H1 (cell line): ENCODE results near the gene CTXN2. TPM values are rescaled to one million over a fixed set of nuclear protein-coding genes. Genes with fewer than 3 reads are reported as not detected.

Experiments
- CTCF ChIA-PET: fragments of 300-600 bp; sonication (Branson Sonifier 250); formaldehyde crosslinking; loops from one replicate; lab custom pipeline; 2021; ENCODE audit not compliant: partially characterized antibody; lab: Charles Lee
- POLR2A ChIA-PET: fragments of 300-600 bp; sonication (Branson Sonifier 250); formaldehyde crosslinking; loops from one replicate; lab custom pipeline; 2021; ENCODE audit warnings: inconsistent platforms; ENCODE audit not compliant: partially characterized antibody; lab: Charles Lee
- DNase-seq, 2 experiments: peaks; one replicate each; pipeline versions ENCODE4 v3.0.0 to v3.0.0-alpha.2; 2010 to 2022; ENCODE audit warnings: low spot score in 2 of 2, low read depth in 1 of 2, mixed read lengths in 1 of 2
- FAIRE-seq: peaks from 2 replicates; lab custom pipeline; 2011; peaks lifted over from hg19 to GRCh38; lab: Jason Lieb, UNC
- H2AFZ ChIP-seq: 2 replicates; pipeline ENCODE4 v1.8.1; 2012; ENCODE audit warnings: low read length, inconsistent platforms
- H2AK5ac ChIP-seq: 2 replicates; pipeline ENCODE4 v1.6.1; 2013; ENCODE audit warnings: low read depth, low read length
- H2BK120ac ChIP-seq: replicated peaks from 2 replicates; pipeline ENCODE3; 2013; ENCODE audit warnings: low read depth, low read length, inconsistent platforms
- H2BK12ac ChIP-seq: 2 replicates; pipeline ENCODE4 v1.6.1; 2013; ENCODE audit warnings: low read depth, low read length
- H2BK15ac ChIP-seq: 2 replicates; pipeline ENCODE4 v1.6.1; 2013; ENCODE audit warnings: low read length
- H2BK20ac ChIP-seq: 2 replicates; pipeline ENCODE4 v1.6.1; 2013; ENCODE audit warnings: low read length
- H2BK5ac ChIP-seq: 2 replicates; pipeline ENCODE4 v1.6.1; 2013; ENCODE audit warnings: low read depth, low read length
- H3K14ac ChIP-seq: 2 replicates; pipeline ENCODE4 v1.6.1; 2013; ENCODE audit warnings: inconsistent platforms; ENCODE audit not compliant: insufficient read length
- H3K18ac ChIP-seq: 2 replicates; pipeline ENCODE4 v1.6.1; 2013; ENCODE audit warnings: low read length; ENCODE audit errors: extremely low read depth
- H3K23ac ChIP-seq: 2 replicates; pipeline ENCODE4 v1.6.1; 2013; ENCODE audit warnings: inconsistent platforms; ENCODE audit not compliant: insufficient read length
- H3K23me2 ChIP-seq: 2 replicates; pipeline ENCODE4 v1.6.1; 2013; ENCODE audit warnings: low read depth, low read length
- H3K27ac ChIP-seq: 2 replicates; pipeline ENCODE4 v1.6.1; 2011; ENCODE audit warnings: low read depth, low read length, inconsistent platforms
- H3K27me3 ChIP-seq, 4 experiments: replicated peaks in 1 of 4; 1 replicate in 1 of 4; 2 replicates in 3 of 4; pipeline versions ENCODE4 v1.6.1 to v1.8.1; 2011 to 2013; ENCODE audit warnings: low read length in 3 of 4, mild to moderate bottlenecking in 3 of 4, inconsistent platforms in 2 of 4, mixed read lengths in 2 of 4, moderate library complexity in 1 of 4; ENCODE audit not compliant: control insufficient read depth in 3 of 4, insufficient read depth in 3 of 4; ENCODE audit errors: extremely low read depth in 1 of 4
- H3K36me3 ChIP-seq, 4 experiments: 2 replicates each; pipeline versions ENCODE4 v1.6.1 to v1.8.1; 2011 to 2013; ENCODE audit warnings: mild to moderate bottlenecking in 4 of 4, low read length in 3 of 4, moderate library complexity in 2 of 4, control low read depth in 1 of 4, inconsistent platforms in 1 of 4; ENCODE audit not compliant: insufficient read depth in 4 of 4, control insufficient read depth in 2 of 4
- H3K4ac ChIP-seq: replicated peaks from 2 replicates; pipeline ENCODE3; 2013; ENCODE audit warnings: low read length, low read depth, mixed read lengths, inconsistent platforms; ENCODE audit not compliant: insufficient read length
- H3K4me1 ChIP-seq, 4 experiments: replicated peaks in 1 of 4; 1 replicate in 1 of 4; 2 replicates in 3 of 4; pipeline versions ENCODE4 v1.6.1 to v1.8.1; 2011 to 2013; ENCODE audit warnings: low read length in 3 of 4, inconsistent platforms in 2 of 4, mixed read lengths in 1 of 4; ENCODE audit not compliant: insufficient read depth in 4 of 4, control insufficient read depth in 3 of 4
- H3K4me2 ChIP-seq, 2 experiments: 2 replicates each; pipeline versions ENCODE4 v1.6.1 to v1.8.1; 2011 to 2013; ENCODE audit warnings: low read depth in 2 of 2, low read length in 2 of 2, control low read depth in 1 of 2, inconsistent platforms in 1 of 2, mild to moderate bottlenecking in 1 of 2; ENCODE audit not compliant: insufficient read depth in 1 of 2
- H3K4me3 ChIP-seq, 4 experiments: fragments of 200-600, 300-600 bp in 1 of 4; sonication (generic), shearing (Covaris generic), sonication (Bioruptor Twin) in 1 of 4; 2 replicates each; pipeline versions ENCODE4 v1.5.1 to v1.8.1; 2011 to 2016; ENCODE audit warnings: low read length in 4 of 4, low read depth in 3 of 4, control low read depth in 2 of 4, inconsistent platforms in 2 of 4, mild to moderate bottlenecking in 2 of 4, mixed read lengths in 1 of 4, moderate library complexity in 1 of 4; ENCODE audit not compliant: insufficient read depth in 2 of 4; ENCODE audit errors: extremely low read depth in 1 of 4
- H3K56ac ChIP-seq: replicated peaks from 2 replicates; pipeline ENCODE3; 2013; ENCODE audit warnings: low read depth, mild to moderate bottlenecking, mixed read lengths, low read length, inconsistent platforms; ENCODE audit not compliant: insufficient read length
- H3K79me1 ChIP-seq: 2 replicates; pipeline ENCODE4 v1.6.1; 2013; ENCODE audit warnings: low read depth, low read length, control low read depth
- H3K79me2 ChIP-seq, 2 experiments: 2 replicates each; pipeline versions ENCODE4 v1.6.1 to v1.8.1; 2012 to 2013; ENCODE audit warnings: low read length in 2 of 2, mild to moderate bottlenecking in 2 of 2, inconsistent platforms in 1 of 2; ENCODE audit not compliant: insufficient read depth in 2 of 2, control insufficient read depth in 1 of 2
- H3K9ac ChIP-seq, 4 experiments: replicated peaks in 1 of 4; 1 replicate in 1 of 4; 2 replicates in 3 of 4; pipeline versions ENCODE4 v1.6.1 to v1.8.1; 2011 to 2013; ENCODE audit warnings: low read depth in 3 of 4, low read length in 3 of 4, control low read depth in 2 of 4, mild to moderate bottlenecking in 2 of 4, moderate library complexity in 2 of 4, inconsistent platforms in 1 of 4; ENCODE audit errors: extremely low read depth in 1 of 4
- H3K9me3 ChIP-seq, 2 experiments: 2 replicates each; pipeline versions ENCODE4 v1.6.1 to v1.8.1; 2012 to 2013; ENCODE audit warnings: mild to moderate bottlenecking in 2 of 2, moderate library complexity in 2 of 2, control low read depth in 1 of 2, inconsistent platforms in 1 of 2, low read depth in 1 of 2, low read length in 1 of 2, mixed read lengths in 1 of 2; ENCODE audit not compliant: insufficient read depth in 2 of 2
- H4K20me1 ChIP-seq, 2 experiments: replicated peaks in 1 of 2; 2 replicates each; pipeline versions ENCODE3 to v1.8.1; 2011 to 2013; ENCODE audit warnings: inconsistent platforms in 2 of 2, low read length in 2 of 2, mild to moderate bottlenecking in 1 of 2; ENCODE audit not compliant: insufficient read depth in 2 of 2, control insufficient read depth in 1 of 2
- H4K5ac ChIP-seq: 2 replicates; pipeline ENCODE4 v1.6.1; 2013; ENCODE audit warnings: low read length, low read depth, mixed read lengths, inconsistent platforms; ENCODE audit not compliant: insufficient read length
- H4K8ac ChIP-seq: 2 replicates; pipeline ENCODE4 v1.8.0; 2013; ENCODE audit warnings: mild to moderate bottlenecking, moderate library complexity, low read length, inconsistent platforms; ENCODE audit not compliant: insufficient read depth; ENCODE audit errors: extremely low read depth
- H4K91ac ChIP-seq: replicated peaks from 2 replicates; pipeline ENCODE3; 2013; ENCODE audit warnings: low read length, mixed read lengths, inconsistent platforms; ENCODE audit not compliant: insufficient read length
- EP300 ChIP-seq, 2 experiments: IDR thresholded peaks; 1 replicate in 1 of 2; 2 replicates in 1 of 2; pipeline ENCODE4 v1.6.1; 2011 to 2012; ENCODE audit warnings: low read depth in 2 of 2, low read length in 2 of 2, mild to moderate bottlenecking in 2 of 2, borderline replicate concordance in 1 of 2, inconsistent platforms in 1 of 2, moderate library complexity in 1 of 2
- EZH2 ChIP-seq: fragments of 200-600 bp; sonication (generic); IDR thresholded peaks from 2 replicates; pipeline ENCODE4 v1.7.1; 2012; ENCODE audit warnings: low read depth, mild to moderate bottlenecking, moderate library complexity, low read length, inconsistent platforms; ENCODE audit not compliant: severe bottlenecking
- HDAC6 ChIP-seq: IDR thresholded peaks from one replicate; pipeline ENCODE4 v1.7.1; 2012; ENCODE audit warnings: low read depth, mild to moderate bottlenecking, inconsistent platforms, low read length, moderate library complexity
- JUN ChIP-seq: IDR thresholded peaks from 2 replicates; pipeline ENCODE4 v1.6.1; 2011; ENCODE audit warnings: low read depth, mild to moderate bottlenecking, improper control_type of control experiment, low read length
- KDM4A ChIP-seq: IDR thresholded peaks from one replicate; pipeline ENCODE4 v1.7.1; 2012; ENCODE audit warnings: low read depth, mild to moderate bottlenecking, moderate library complexity, low read length, inconsistent platforms; ENCODE audit not compliant: severe bottlenecking
- NANOG ChIP-seq: IDR thresholded peaks from 2 replicates; pipeline ENCODE4 v1.6.1; 2011; ENCODE audit warnings: low read length, low read depth, mild to moderate bottlenecking, inconsistent platforms; ENCODE audit not compliant: insufficient read depth, poor library complexity, severe bottlenecking
- RBBP5 ChIP-seq: IDR thresholded peaks from 2 replicates; pipeline ENCODE4 v1.7.1; 2012; ENCODE audit warnings: low read depth, mild to moderate bottlenecking, inconsistent platforms, low read length, moderate library complexity, borderline replicate concordance
- SAP30 ChIP-seq: fragments of 300-600 bp; sonication (generic); IDR thresholded peaks from 2 replicates; pipeline ENCODE4 v1.7.1; 2012; ENCODE audit warnings: low read length, moderate library complexity, mild to moderate bottlenecking, inconsistent platforms; ENCODE audit not compliant: insufficient read depth, insufficient replicate concordance
- SP4 ChIP-seq: IDR thresholded peaks from 2 replicates; pipeline ENCODE4 v1.6.1; 2012; ENCODE audit warnings: low read length, inconsistent platforms
- WGBS, 2 experiments: shearing (Covaris generic) in 1 of 2; methylation state at CpG; one replicate each; pipeline versions ENCODE4 v1.1.6 to v1.1.7; 2013 to 2015; ENCODE audit warnings: low lambda C conversion rate in 2 of 2, mixed read lengths in 2 of 2, inconsistent platforms in 1 of 2, low coverage in 1 of 2, missing lambda C conversion rate in 1 of 2; ENCODE audit not compliant: insufficient replicate concordance in 2 of 2, insufficient coverage in 1 of 2, insufficient read length in 1 of 2; ENCODE audit errors: extremely low coverage in 1 of 2, missing lambda C conversion rate in 1 of 2; 5-methylcytosine and 5-hydroxymethylcytosine counted together
- polyA plus RNA-seq, 7 experiments: library from polyadenylated mRNA; depleted of rRNA in 3 of 7; stranded (reverse) in 5 of 7; unstranded in 2 of 7; fragments of >200 nt in 5 of 7; fragments of 200-250 nt in 2 of 7; gene quantifications; 1 replicate in 5 of 7; 2 replicates in 1 of 7; 4 replicates in 1 of 7; pipeline versions ENCODE4 v1.2.1 to v1.2.3, GENCODE V29; 2011 to 2013; ENCODE audit warnings: missing spikeins in 2 of 7, mixed read lengths in 2 of 7
- total RNA-seq: library from RNA; stranded (reverse); fragmentation: NEBNext Ultra II Directional; extraction: Animal tissue kit (Norgen Biotek cat#: 25700); gene quantifications from 2 replicates; pipeline ENCODE4 v1.2.1, GENCODE V29; 2021

CTXN2 gene
- total and polyA plus RNA-seq, 2 of the 8 experiments (the other 6 are each of a cell fraction or from before 2014, with no cell fraction given), result 0.08 TPM; not detected in 1

GRCh38 chr15:48170981-48171380 lies 20.5 kb upstream of the CTXN2 start:
- H2BK12ac ChIP-seq, result no peak overlapping the region
- no peak overlapping the region for H3K9ac ChIP-seq
- H3K27ac ChIP-seq, result no peak overlapping the region
- H3K56ac ChIP-seq, result no peak overlapping the region
- H3K4me2 ChIP-seq, result no peak overlapping the region
- WGBS, 2 experiments, result 79% methylated on average over 1 of the region's 1 CpG; no CpG with 5 or more reads in 1 of the 2 experiments
- no peak overlapping the region for H2AFZ ChIP-seq
- peaks cover 0 to 3% (median 0%) of the 10 kb centered on the region in 4 experiments; a peak in 1 of 7 replicates for H3K4me1 ChIP-seq
- H2BK15ac ChIP-seq, result no peak overlapping the region
- no peaks in the 10 kb centered on the region for H3K9me3 ChIP-seq
- H2BK120ac ChIP-seq, result no peak overlapping the region
- no peak overlapping the region for H3K14ac ChIP-seq
- H2BK20ac ChIP-seq, result no peak overlapping the region
- TF ChIP-seq HDAC6, result no peak
- TF ChIP-seq KDM4A, result no peak
- TF ChIP-seq EP300 (IDR thresholded peaks at IDR 0.05; ENCODE audit: borderline replicate concordance in 1 of 2, low read depth in 2 of 2, low read length in 2 of 2), result no peak
- no peak for TF ChIP-seq SAP30
- no peak for TF ChIP-seq EZH2
- TF ChIP-seq SP4, result no peak
- TF ChIP-seq RBBP5, result no peak
- TF ChIP-seq JUN, result no peak
- TF ChIP-seq NANOG, result no peak
- H2BK5ac ChIP-seq, result no peak overlapping the region
- H3K4me3 ChIP-seq, result no peak overlapping the region
- ChIA-PET POLR2A (no interaction called here), CTCF (no interaction called here)
- peaks cover 6 to 88% of the 10 kb centered on the region in 2 experiments; a peak in 3 of 4 replicates for H3K79me2 ChIP-seq
- no peak overlapping the region for H3K4ac ChIP-seq
- FAIRE-seq (peak; percentile 24), DNase-seq (no peak)
- H4K91ac ChIP-seq, result no peak overlapping the region
- H3K36me3 ChIP-seq, result peaks cover 0 to 23% (median 3%) of the 10 kb centered on the region in 4 experiments; a peak in 2 of 8 replicates
- H4K20me1 ChIP-seq, result no peaks in the 10 kb centered on the region
- H4K5ac ChIP-seq, result no peak overlapping the region
- H3K23ac ChIP-seq, result no peak overlapping the region
- no peak overlapping the region for H2AK5ac ChIP-seq
- no peak overlapping the region for H4K8ac ChIP-seq
- no peaks in the 10 kb centered on the region for H3K27me3 ChIP-seq
- no peaks in the 10 kb centered on the region for H3K79me1 ChIP-seq
- no peaks in the 10 kb centered on the region for H3K23me2 ChIP-seq
- H3K18ac ChIP-seq, result no peak overlapping the region
